Osteocyte (in vitro differentiated cells): ENCODE results near the gene ZSWIM5. TPM values are rescaled to one million over a fixed set of nuclear protein-coding genes. Genes with fewer than 3 reads are reported as not detected.
"Not testable (repeated sequence)": the region's sequence is repeated elsewhere in the genome, so short reads cannot be mapped to it uniquely, and the experiment has no call there.

Experiments used
- DNase-seq: peaks from one replicate; pipeline ENCODE4 v3.0.0; 2021; ENCODE audit warnings: mixed read lengths; ENCODE audit not compliant: unreplicated experiment; ENCODE audit errors: extremely low spot score
- H3K27ac Mint-ChIP-seq: one replicate; pipeline ENCODE4 v1.8.0; 2021; ENCODE audit warnings: mild to moderate bottlenecking, mixed read lengths; ENCODE audit not compliant: unreplicated experiment
- H3K27me3 Mint-ChIP-seq: one replicate; pipeline ENCODE4 v1.8.0; 2021; ENCODE audit warnings: mixed read lengths; ENCODE audit not compliant: unreplicated experiment
- H3K36me3 Mint-ChIP-seq: one replicate; pipeline ENCODE4 v1.8.0; 2021; ENCODE audit warnings: mixed read lengths; ENCODE audit not compliant: unreplicated experiment
- H3K4me1 Mint-ChIP-seq: one replicate; pipeline ENCODE4 v1.8.0; 2021; ENCODE audit warnings: mixed read lengths; ENCODE audit not compliant: unreplicated experiment
- H3K4me3 Mint-ChIP-seq: one replicate; pipeline ENCODE4 v1.8.0; 2021; ENCODE audit warnings: mild to moderate bottlenecking, moderate library complexity, mixed read lengths; ENCODE audit not compliant: unreplicated experiment
- H3K9me3 Mint-ChIP-seq: one replicate; pipeline ENCODE4 v1.8.0; 2021; ENCODE audit warnings: mixed read lengths; ENCODE audit not compliant: unreplicated experiment
- CTCF ChIP-seq: fragments of 200-600 bp; sonication (generic); IDR thresholded peaks from 2 replicates; pipeline ENCODE4 v1.5.0; 2021; ENCODE audit warnings: antibody characterized with exemption, mild to moderate bottlenecking, moderate library complexity
- total RNA-seq: library from RNA; stranded (reverse); gene quantifications from 2 replicates; pipeline ENCODE4 v1.2.1, GENCODE V29; 2021

ZSWIM5 gene
- total RNA-seq, 1 donor from 2014 or later: 0.73 TPM

DNA sequence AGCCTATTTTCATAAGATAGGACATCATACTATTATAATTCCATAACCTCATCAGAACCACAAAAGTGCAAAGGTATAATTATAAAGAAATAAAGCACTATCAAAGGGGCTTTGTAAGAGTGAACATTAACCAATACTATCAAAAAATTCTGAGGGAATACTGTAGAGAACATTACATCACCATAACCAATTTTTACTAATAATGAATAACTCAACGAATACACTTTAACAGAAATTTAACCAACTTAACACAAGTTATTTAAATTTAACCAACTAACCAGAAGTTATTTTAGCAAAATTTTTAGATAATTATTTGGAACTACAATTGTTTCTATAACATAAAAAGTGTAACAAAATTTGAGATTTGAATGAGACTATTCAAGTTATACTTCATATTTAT lies 34.8 kb downstream of the ZSWIM5 start:
- TF ChIP-seq CTCF: no peak
- Mint-ChIP-seq H3K36me3 (no peaks in the 10 kb centered on the region), H3K4me3 (no peak overlapping the region), H3K27ac (no peak overlapping the region), H3K9me3 (no peaks in the 10 kb centered on the region), H3K4me1 (no peaks in the 10 kb centered on the region), H3K27me3 (peaks cover 19% of the 10 kb centered on the region)
- no peak for DNase-seq

GRCh38 chr1:45170151-45170742 lies 36.2 kb downstream of the ZSWIM5 start:
- no peak overlapping the region for H3K27ac Mint-ChIP-seq
- no peak for TF ChIP-seq CTCF
- H3K4me1 Mint-ChIP-seq: no peaks in the 10 kb centered on the region
- H3K4me3 Mint-ChIP-seq: no peak overlapping the region
- no peak for DNase-seq
- peaks cover 19% of the 10 kb centered on the region for H3K27me3 Mint-ChIP-seq
- H3K9me3 Mint-ChIP-seq: no peaks in the 10 kb centered on the region
- H3K36me3 Mint-ChIP-seq: no peaks in the 10 kb centered on the region

DNA sequence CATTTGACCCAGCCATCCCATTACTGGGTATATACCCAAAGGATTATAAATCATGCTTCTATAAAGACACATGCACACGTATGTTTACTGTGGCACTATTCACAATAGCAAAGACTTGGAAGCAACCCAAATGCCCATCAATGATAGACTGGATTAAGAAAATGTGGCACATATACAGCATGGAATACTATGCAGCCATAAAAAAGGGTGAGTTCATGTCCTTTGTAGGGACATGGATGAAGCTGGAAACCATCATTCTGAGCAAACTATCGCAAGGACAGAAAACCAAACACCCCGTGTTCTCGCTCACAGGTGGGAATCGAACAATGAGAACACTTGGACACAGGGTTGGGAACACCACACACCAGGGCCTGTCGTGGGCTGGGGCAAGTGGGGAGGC lies 38.5 kb downstream of the ZSWIM5 start:
- H3K27ac Mint-ChIP-seq, DNase-seq, H3K4me3 Mint-ChIP-seq, H3K4me1 Mint-ChIP-seq, H3K36me3 Mint-ChIP-seq, H3K9me3 Mint-ChIP-seq: not testable (repeated sequence)
- peaks cover 24% of the 10 kb centered on the region for H3K27me3 Mint-ChIP-seq

- H3K27me3 Mint-ChIP-seq: peaks cover 21% of the 10 kb centered on the region
- not testable (repeated sequence) for H3K4me3 Mint-ChIP-seq, H3K27ac Mint-ChIP-seq, H3K36me3 Mint-ChIP-seq, DNase-seq, H3K9me3 Mint-ChIP-seq, H3K4me1 Mint-ChIP-seq
Measured at GRCh38 chr1:45164307-45164706, 42.1 kb downstream of the ZSWIM5 start.

DNA sequence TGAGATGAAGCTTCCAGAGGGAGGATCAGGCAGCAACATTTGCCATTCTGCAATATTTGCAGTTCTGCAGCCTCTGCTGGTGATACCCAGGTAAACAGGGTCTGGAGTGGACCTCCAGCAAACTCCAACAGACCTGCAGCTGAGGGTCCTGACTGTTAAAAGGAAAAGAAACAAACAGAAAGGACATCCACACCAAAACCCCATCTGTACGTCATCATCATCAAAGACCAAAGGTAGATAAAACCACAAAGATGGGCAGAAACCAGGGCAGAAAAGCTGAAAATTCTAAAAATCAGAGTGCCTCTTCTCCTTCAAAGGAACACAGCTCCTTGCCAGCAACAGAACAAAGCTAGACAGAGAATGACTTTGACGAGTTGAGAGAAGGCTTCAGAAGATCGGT lies 43.3 kb downstream of the ZSWIM5 start:
- not testable (repeated sequence) for H3K4me1 Mint-ChIP-seq, H3K9me3 Mint-ChIP-seq, H3K36me3 Mint-ChIP-seq, H3K4me3 Mint-ChIP-seq, DNase-seq, H3K27ac Mint-ChIP-seq
- H3K27me3 Mint-ChIP-seq: peaks cover 20% of the 10 kb centered on the region

DNA sequence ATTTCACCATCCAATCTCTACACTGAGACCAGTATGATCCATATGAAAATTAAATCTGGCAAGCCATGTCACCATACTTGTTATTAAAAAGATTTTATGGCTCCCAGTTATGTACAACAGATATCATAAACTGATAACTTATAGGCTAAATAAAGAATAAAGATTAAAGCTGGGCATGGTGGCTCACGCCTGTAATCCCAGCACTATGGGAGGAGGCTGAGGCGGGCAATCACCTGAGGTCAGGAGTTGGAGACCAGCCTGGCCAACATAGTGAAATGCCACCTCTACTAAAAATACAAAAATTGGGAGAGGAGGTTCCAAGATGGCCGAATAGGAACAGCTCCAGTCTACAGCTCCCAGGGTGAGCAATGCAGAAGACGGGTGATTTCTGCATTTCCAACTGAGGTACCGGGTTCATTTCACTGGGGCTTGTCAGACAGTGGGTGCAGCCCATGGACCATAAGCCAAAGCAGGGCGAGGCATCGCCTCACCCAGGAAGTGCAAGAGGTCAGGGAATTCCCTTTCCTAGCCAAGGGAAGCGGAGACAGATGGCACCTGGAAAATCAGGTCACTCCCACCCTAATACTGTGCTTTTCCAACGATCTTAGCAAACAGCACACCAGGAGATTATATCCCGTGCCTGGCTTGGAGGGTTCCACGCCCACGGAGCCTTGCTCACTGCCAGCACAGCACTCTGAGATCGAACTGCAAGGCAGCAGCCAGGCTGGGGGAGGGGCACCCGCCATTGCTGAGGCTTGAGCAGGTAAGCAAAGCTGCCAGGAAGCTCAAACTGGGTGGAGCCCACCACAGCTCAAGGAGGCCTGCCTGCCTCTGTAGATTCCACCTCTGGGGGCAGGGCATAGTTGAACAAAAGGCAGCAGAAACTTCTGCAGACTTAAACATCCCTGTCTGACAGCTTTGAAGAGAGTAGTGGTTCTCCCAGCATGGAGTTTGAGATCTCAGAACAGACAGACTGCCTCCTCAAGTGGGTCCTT lies 44.1 kb downstream of the ZSWIM5 start:
- H3K27me3 Mint-ChIP-seq: peaks cover 20% of the 10 kb centered on the region
- not testable (repeated sequence) for H3K4me1 Mint-ChIP-seq, H3K4me3 Mint-ChIP-seq, DNase-seq, H3K27ac Mint-ChIP-seq, H3K9me3 Mint-ChIP-seq, H3K36me3 Mint-ChIP-seq

- no peak for DNase-seq
- Mint-ChIP-seq H3K4me3 (no peak overlapping the region), H3K27ac (no peak overlapping the region), H3K4me1 (peaks cover 6% of the 10 kb centered on the region), H3K36me3 (no peaks in the 10 kb centered on the region), H3K9me3 (no peaks in the 10 kb centered on the region), H3K27me3 (peaks cover 26% of the 10 kb centered on the region)
- no peak for TF ChIP-seq CTCF
Measured at GRCh38 chr1:45155957-45156356, 50.4 kb downstream of the ZSWIM5 start.
